Caki2 (cell line): ENCODE results near the gene CRHR1. TPM values are rescaled to one million over a fixed set of nuclear protein-coding genes. Genes with fewer than 3 reads are reported as not detected.
"Not testable (repeated sequence)": the region's sequence is repeated elsewhere in the genome, so short reads cannot be mapped to it uniquely, and the experiment has no call there.

ENCODE experiments used
- DNase-seq: peaks from one replicate; pipeline ENCODE4 v3.0.0-alpha.2; 2015; ENCODE audit warnings: low read depth
- in situ Hi-C: cut with HindIII; loops from 2 replicates; pipeline ENCODE4 v1.10.0; 2016; ENCODE audit warnings: low sequenced_read_pairs, low pct_unique_long_range_greater_than_20kb, mixed read lengths
- total RNA-seq: library from RNA; depleted of rRNA; stranded (reverse); fragments of >200 nt; shearing (Covaris generic); gene quantifications from 2 replicates; pipeline ENCODE4 v1.2.3, GENCODE V29; 2014; ENCODE audit warnings: low replicate concordance

Gene CRHR1
- total RNA-seq, 1 experiment from 2014 or later = 5.1 TPM

DNA sequence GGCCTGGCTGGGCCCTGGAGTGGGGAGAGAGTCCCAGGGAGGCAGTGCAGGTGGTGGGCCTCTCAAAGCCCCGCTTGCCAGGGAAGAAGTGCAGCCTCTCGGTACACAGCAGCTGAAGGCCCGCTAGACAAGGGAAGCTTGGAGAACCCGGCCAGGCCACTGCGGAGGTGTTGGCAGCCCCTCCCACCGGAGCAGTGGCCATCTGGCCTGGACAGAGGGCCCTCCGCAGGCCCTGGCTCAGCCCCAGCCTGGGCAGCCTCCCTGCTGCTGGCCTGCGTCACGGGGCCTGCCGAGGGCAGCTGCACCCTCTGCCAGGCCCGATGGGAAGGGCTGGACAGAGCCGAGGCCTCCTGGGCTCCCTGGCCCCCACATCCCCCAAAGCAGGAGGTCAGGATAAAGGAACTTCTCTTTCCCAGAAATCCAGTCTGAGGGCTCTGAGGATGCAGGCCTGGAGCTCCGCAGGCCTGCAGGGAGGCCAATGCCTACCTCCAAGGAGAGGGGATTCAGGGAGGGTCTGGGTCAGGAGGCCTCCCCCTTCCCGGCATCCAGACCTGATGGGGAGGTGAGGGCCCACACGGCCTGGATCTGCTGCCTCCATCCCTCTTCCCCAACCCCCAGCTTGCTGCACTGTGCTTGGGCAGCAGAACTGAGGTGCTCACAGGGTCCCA is 64.9 kb downstream of the CRHR1 start:
- no peak for DNase-seq
- in situ Hi-C loops = no loop called here

DNA sequence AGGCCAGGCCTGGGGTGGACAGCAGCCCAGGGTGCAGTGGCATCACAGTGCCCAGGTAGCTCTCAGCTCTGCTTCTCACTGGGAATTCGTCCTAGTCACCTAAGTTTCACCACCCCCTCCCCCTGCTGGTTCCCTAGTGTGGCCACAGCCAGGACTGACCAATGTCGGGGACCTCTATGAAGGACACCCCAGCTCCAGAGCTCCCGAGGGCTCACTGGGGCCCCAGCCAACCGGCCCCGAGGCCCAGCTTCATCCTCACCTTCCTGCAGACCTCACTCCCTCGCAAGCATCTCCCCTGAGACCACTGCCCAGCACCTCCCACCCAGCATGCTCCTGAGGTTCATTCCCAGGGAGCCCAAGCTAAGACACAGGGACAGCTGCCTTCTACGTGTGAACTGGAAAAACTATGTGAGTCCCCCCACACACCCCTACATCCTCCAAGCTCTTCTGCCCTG is 65.4 kb downstream of the CRHR1 start:
- no peak for DNase-seq
- in situ Hi-C loops = no loop called here

DNA sequence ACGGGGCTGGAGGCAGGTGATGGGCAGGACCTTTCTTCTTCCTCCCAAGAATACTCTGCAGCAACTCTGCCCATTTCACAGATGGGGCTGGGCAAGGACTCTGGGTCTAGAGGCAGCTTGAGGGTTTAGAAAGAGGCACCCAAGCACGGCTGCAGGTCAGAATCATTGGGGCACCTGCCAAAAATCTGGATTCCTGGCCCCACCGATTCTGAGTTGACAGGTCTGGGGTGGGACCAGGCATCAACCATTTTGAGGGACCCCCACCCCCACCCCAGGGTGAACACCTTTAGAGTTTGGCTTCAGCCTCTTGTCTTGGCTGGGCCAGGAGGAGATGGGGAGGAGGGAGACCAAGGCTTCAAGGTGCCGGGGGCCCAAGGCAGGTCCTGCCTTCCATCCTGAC is 65.9 kb downstream of the CRHR1 start:
- DNase-seq = no peak
- in situ Hi-C loops = no loop called here

DNA sequence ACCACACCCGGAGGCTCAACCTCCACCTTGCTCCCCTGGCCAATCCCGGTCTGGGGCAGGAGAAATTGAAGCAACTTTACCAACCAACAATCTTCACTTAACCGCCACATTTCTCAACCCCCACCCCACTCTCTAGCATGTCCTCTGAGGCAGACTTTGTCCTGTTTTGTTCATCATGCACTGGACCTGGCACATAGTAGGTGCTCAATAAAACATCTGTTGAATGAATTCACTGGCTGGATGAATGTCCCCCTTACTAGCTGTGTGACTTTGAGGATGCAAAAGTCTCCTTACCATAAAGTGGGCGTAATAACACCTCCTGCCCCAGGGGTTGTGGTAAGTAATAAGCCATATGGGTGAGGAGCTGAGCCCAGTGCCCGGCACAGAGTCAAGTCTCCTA is 66.3 kb downstream of the CRHR1 start:
- in situ Hi-C loops = no loop called here
- no peak for DNase-seq

DNA sequence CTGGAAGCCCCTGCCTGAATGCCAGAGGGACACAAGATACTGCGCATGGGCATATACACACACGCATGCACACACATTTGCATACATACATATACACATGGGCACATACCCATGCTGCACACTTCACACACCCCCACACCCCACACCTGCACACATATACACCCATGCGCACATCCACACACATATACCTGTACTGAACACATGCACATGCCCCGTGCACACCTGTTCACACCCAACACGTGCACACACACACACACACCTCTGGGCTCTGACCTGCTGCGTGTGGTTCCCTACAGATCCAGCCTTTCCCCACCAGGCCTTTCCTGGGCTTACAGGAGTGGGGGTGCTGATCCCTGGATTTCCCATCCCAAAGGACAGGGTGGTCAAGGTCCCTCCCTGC is 66.9 kb downstream of the CRHR1 start:
- in situ Hi-C loops = no loop called here
- DNase-seq = no peak

DNA sequence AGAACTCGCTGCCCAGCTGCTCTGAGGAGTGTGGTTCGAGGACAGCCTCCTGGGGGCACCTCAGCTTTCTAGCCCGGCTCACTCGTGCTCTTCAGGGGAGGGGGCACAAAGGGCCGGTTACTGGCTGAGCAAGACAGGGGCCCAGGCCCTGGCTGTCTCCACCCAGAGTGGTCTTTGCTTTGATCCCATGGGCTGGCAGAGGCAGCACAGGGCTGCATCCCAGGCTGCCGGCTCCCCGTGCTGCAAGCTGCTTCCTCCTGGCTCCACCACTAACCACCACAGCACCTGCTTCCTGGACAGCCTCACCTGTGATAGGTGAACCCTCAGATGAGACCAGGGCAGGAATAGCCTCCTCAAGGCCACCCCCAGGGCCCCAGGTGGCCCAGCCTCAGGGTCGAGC is 67.3 kb downstream of the CRHR1 start:
- in situ Hi-C loops = no loop called here
- no peak for DNase-seq

DNA sequence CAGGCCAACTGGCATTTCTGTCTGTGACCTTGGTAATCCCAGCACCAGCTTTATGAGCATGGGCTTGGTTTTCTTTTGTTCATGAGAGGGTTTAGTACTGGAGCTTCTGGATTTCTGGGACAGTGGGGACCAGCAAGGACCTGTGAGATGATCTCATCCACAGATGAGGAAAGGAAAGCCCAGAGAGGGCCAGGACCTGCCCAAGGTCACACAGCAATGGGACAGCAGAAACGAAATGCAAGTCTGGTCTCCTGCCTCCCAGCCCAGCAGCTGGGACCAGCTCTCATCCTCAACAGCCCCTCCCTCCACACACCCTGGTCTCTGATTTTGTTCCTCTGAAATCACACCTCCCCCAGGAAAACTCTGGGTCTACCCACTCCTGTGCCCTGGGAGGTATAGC is 67.8 kb downstream of the CRHR1 start:
- no peak for DNase-seq
- in situ Hi-C loops = no loop called here

DNA sequence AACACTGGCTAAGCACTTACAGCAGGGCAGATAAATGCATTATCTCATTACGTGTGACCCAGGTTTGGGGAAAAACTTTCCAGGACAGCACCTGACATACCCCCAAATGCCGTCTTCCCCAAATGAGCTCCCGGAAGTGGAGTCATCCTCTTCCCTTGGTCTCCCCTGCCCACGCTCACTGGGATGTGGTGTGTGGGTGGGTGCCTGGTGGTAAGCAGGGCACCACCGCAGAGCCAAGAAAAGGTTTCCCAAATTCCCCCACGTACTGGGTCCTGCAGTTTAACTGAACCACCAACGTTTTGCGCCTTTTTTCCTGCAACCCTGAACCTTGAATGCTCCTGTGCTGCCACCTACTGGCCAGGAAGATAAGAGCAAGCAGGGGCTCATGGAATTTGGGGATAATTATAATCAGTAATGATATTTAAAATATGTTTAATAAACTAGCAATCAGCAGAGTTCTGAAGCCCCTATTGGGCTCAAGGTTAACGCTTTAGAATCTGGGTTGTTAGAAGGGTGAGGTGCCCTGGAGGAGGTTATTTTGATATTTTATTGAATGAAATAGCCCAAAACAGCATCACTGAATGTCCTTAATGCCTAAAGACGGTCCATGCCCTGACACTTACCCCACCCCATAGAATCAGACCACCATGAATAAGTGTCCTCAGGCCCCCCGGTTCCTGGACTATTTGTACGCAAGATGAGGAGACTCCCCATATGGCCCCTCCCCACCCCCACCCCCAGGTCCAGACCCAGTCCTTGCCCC is 68.6 kb downstream of the CRHR1 start:
- in situ Hi-C loops = no loop called here

DNA sequence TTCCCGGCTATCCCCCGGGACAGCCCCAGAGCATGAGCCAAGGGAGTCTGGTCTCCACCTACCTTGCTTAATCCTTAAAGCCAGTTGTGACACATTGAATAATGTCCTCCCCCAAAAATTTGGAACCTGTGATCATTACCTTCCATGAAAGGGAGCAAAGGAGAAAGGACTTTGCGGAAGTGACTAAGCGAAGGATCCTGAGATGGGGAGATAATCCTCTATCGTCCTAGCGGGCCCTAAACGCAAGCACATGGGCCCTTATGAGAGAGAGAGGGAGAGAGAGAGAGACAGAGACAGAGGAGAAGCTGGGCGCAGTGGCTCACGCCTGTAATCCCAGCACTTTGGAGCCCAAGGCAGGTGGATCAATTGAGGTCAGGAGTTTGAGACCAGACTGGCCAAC is 70.1 kb downstream of the CRHR1 start:
- no peak for DNase-seq
- in situ Hi-C loops = no loop called here

More for the DNA sequence above, 68.6 kb downstream of the CRHR1 start:
- peak; percentile 21 for DNase-seq

DNA sequence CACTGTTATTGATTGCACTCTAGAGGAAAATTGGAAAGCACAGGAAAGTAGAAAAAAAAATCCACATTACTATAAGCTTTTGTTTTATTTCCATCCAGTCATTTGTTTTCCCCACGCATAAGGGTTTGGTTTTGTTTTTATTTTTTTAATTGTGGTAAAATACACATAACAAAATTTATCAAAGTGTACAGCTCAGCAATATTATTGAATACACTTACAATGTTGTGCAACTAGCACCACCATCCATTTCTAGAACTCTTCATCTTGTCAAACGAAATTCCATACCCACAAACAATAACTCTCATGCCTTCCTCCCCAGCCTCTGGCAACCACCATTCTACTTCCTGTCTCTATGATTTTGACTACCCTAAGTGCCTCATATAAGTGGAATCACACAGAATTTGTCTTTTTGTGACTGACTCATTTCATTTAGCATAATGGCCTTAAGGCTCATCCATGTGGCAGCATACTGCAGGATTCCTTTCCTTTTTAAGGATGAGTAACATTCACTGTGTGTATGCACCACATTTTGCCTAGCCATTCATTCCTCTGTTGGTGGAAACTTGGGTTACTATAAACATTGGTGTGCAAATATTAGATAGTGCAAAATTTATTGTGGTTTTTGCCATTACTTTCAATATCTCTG is 71.7 kb downstream of the CRHR1 start:
- no peak for DNase-seq

DNA sequence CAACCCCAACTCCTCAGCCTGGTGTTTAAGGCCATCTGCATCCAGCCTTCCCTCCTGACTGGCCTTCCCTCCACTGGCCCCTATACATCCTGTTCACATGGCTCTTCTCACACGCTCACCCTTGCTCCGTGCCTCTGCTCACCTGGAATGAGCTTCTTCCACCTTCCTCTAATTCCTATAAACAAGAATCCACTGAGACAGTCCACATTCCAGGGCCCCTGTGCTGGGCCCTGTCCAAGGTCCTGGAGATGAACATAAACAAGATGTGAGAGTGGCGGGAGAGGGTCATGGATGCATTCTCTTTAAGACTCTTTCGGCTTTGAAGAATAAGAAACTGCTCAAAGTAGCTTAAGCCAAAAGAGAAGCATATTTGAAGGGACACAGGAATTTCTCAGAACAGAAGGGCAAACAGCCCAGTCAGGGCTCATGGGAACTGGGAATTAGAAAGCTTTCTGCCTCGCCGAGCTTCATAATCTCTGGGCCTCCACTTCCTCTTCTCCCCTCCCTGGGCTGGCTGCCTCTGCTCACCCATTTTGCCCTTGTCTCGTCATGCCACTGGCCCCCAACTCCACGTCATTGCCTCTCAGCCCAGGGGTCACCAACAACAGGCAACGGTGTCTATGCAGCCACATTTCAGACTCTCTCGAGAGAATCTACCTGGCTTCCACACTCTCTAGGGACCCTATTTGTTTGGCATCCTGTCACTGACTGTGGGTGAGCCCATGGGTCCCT is 74.0 kb downstream of the CRHR1 start:
- peak; percentile 37 for DNase-seq
- in situ Hi-C loops = no loop called here

More for the DNA sequence above, 71.7 kb downstream of the CRHR1 start:
- in situ Hi-C loops = no loop called here

DNA sequence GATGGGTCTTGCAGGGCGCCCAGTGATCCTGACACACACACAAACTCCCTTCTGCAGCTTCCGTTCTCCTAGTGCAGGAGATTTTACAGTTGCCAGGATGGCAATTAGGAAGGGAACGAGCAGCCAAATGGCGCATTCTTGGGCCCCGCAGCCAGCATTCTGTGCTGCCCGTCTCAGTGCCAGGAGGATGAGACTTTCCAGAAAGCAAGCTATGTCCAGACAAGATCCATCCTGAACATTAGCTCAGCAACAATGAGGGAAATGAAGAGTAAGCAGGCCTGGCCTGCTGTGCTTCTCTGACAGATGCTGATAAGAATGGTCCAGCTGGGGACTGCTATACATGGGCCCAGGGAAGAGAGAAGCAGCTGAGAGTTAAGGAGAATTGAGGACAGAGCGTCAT is 77.0 kb downstream of the CRHR1 start:
- DNase-seq = no peak
- in situ Hi-C loops = no loop called here

DNA sequence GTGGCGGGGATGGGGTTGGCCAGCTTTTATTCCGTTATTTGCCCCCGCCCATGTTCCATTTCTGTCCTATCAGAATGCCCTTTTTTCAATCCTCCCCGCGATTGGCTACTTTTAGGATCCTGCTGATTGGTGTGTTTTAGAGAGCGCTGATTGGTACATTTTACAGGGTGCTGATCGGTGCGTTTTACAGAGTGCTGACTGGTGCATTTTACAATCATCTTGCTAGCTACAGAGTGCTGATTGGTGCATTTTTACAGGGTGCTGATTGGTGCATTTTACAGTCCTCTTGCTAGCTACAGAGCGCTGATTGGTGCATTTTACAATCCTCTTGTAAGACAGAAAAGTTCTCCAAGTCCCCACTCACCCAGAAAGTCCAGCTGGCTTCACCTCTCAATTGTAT is 78.0 kb downstream of the CRHR1 start:
- in situ Hi-C loops = not testable (repeated sequence)

DNA sequence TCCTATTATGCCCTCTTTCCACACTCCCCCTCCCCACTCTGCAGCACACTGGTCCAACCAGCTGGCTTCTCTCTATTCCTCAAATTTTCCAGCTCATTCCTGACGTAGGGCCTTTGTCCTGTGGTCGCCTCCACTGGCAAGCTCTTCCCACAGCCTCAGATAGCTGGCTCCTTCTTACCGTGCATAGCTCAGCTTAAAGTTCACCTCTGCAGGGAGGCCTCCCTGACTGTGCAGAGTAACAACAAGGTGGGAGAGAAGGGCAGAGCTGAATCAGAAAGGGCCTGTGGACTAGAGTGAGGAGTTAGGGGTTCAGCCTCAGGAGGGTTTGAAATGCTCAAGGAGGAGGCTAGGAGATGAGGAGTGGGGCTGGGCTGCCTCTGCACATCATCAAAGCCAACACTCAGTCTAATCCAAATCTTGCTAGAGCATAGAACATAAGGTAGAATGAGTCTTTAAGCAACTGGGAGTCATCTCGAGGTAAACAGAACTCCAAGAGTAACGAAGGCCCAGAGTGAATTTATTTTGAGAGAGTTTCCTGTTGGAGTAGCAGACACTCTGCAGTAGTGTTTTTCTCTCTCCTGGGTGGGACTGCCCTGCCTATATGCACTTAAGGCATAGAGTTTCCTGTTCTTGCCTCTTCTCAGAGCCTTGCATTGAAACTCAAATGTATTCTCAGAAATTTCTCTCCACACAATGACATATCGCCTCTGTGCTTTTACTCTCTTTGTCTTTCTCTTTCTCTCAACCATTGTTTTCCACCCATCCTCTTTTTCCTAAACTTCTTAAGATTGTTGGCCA is 79.9 kb downstream of the CRHR1 start:
- in situ Hi-C loops = no loop called here
- DNase-seq = no peak

More for the DNA sequence above, 78.0 kb downstream of the CRHR1 start:
- not testable (repeated sequence) for DNase-seq

DNA sequence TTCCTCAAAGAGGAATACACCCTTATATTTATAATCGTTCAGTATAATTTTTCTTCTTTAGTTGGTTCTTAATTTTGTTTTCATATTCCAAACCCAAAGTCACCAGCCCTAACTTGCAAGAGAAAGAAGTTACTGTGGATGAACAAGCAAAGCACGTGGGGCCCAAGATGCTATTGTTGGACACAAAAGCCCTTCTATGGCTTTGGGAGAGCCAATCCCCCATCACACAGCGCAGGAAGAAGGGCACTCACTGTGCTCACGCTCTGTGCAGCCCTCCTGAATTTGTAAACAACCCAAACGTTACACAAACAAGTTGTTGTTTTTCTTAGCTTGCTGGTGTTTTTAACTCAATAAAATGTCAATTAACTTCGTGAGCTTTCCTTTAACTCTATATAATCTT is 83.1 kb downstream of the CRHR1 start:
- no peak for DNase-seq
- in situ Hi-C loops = no loop called here

DNA sequence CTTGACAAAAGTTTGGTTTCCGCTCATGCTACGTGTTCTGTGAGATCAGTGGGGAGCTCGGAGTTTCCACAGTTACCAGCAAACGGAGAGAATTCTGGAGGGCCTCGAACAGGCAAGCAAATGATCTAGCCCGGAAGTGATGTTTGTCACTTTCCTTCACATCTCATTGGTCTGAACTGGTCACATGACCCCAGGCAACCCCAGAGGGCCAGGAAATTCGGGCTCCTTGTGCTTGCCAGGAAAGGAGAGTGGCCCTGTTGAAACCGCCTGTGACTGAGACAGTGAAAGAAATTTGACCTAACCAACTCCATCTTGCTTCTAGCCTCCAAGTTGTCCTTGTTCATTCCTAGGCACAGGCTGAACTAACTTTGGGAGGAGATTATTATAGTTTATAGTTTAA is 83.6 kb downstream of the CRHR1 start:
- in situ Hi-C loops = no loop called here
- DNase-seq = no peak

DNA sequence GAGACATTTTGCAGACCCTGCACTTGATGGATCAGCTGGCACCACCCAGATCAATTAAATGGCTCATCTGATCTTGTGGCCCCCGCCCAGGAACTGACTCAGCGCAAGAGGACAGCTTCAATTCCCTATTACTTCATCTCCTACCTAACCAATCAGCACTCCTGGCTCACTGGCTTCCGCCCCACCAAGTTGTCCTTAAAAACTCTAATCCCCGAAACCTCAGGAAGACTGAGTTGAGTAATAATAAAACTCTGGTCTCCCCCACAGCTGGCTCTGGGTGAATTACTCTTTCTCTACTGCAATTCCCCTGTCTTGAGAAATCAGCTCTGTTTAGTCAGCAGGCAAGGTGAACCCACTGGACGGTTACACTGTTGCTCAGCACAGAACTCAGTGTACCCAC is 84.2 kb downstream of the CRHR1 start:
- in situ Hi-C loops = no loop called here
- DNase-seq = no peak
